ENCODE measurements around the gene AMY1A. TPM values are rescaled to one million over a fixed set of nuclear protein-coding genes. Genes with fewer than 3 reads are reported as not detected.

AMY1A gene
- not detected in 2 replicates for total RNA-seq

DNA sequence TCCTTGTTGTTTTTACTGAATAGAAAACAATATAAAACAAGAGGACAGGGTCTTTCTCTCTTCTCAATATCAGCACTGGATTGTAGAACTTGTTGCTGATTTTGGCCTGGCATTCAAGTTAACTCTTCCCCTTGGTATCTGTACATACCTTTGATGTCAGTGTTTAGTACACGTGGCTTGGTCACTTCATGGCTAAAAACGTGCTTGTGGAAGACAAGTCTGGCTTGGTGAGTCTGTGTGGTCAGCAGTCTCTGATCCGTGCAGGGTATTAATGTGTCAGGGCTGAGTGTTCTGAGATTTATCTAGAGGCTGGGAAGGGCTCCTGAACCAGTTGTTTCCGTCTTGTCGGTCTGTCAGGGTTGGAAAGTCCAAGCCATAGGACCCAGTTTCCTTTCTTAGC is at the start of gene AMY1A:
Gene AMY1A (plus strand): TSS at position 301 of the 400 bp plus-strand sequence. CDS start 571 bp downstream, outside the sequence.

DNA sequence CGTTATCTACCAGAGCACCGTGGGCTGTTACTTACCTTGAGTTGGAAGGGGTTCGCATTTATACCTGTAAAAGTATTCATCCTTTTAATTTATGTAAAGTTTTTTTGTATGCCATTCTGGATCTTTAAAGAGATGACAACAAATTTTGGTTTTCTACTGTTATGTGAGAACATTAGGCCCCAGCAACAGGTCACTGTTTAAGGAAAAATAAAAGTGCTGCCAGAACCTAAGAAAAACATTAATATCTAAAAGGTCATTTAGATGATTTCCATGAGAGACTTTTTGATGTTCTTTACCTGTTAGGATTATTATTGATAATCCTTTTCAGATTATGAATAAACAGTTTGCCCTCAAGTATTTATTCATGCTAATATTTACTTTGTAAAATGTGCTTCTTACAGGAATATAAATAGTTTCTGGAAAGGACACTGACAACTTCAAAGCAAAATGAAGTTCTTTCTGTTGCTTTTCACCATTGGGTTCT is 38.5 kb upstream of the AMY1A start, which contains the start of gene AMY2A:
Gene AMY2A (plus strand): TSS at position 434 of the 484 bp plus-strand sequence. CDS start 14 bp downstream, at position 448.

GRCh38 chr1:103696110-103696509 is 40.5 kb downstream of the AMY1A start, which contains the start of gene AMY1B:
AMY1B (minus strand) TSS chr1:103696210; CDS start chr1:103695639, 571 bp downstream.

Other genes with a start within 250 kb of the AMY1A start
- gene RNPC3, start 130.1 kb upstream of the AMY1A start, total RNA-seq, result 6.5 and 9.9 TPM in 2 replicates
- 1.1 TPM in 2 replicates for gene AMY2B, start 84.2 kb upstream of the AMY1A start, total RNA-seq
- not detected in 2 replicates for gene AMY2A, start 38.3 kb upstream of the AMY1A start, total RNA-seq
- not detected in 2 replicates for gene AMY1B, start 40.5 kb downstream of the AMY1A start, total RNA-seq
- gene AMY1C, start 94.1 kb downstream of the AMY1A start, total RNA-seq, result not detected in 2 replicates

All from cardiac atrium fibroblast (primary cell).